ENCODE data around the gene MOB1A. TPM values are rescaled to one million over a fixed set of nuclear protein-coding genes. Genes with fewer than 3 reads are reported as not detected.

Gene MOB1A
- total and polyA plus RNA-seq, 2 experiments from 2014 or later, result 36.2 to 111 TPM

DNA sequence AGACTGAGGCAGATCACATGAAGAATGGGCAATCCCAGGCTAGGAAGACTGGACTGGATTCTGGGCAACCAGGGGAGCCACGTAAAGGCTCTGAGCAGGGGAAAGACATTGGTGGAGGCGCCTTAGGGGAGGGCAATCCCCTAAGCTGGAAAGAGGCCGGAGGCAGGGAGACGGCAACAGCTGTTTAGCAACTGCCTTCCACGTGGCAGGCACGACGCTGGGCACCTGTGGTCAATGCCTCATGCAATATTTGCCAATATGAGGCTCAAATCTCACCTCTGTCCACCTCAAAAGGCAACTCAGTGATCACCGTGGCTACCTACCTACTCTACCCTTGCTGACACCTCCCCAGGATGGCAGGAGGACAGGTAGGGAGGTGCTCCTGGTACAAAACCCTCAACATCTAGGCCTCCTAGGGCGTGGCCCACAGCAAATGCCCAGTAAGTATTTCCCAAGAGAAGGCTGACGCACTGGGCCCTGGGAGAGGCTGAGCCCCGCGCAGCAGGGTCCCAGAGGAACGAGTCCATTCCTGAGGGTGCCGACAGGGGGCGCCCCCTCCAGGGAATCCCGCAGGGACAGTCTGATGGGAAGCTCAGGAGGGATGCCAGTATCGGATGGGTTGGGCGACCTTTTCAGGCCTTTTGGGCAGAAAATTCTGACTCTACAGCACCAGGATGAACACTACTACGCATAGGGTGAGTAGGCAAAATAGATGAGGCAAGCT is 39.9 kb downstream of the MOB1A start:
- Histone ChIP-seq H3K4me3 (no peak overlapping the region), H3K27me3 (ENCODE audit: insufficient read depth) (no peaks in the 10 kb centered on the region), H3K9me2 (ENCODE audit: insufficient read depth) (no peaks in the 10 kb centered on the region), H4K20me1 (replicated peaks; ENCODE audit: insufficient read depth) (peaks cover 4% of the 10 kb centered on the region; the same call in 1 of the 2 replicates), H3K4me1 (ENCODE audit: insufficient read depth) (no peaks in the 10 kb centered on the region), H2AFZ (no peak overlapping the region), H3K27ac (ENCODE audit: low read depth) (no peak overlapping the region), H3K4me2 (no peak overlapping the region), H3K36me3 (ENCODE audit: insufficient read depth) (no peaks in the 10 kb centered on the region), H3K79me2 (replicated peaks; ENCODE audit: insufficient read depth) (no peaks in the 10 kb centered on the region), H3F3A (replicated peaks; ENCODE audit: low read depth) (no peaks in the 10 kb centered on the region)
- Mint-ChIP-seq H3K27ac (no peak overlapping the region), H3K36me3 (ENCODE audit: low read depth) (peaks cover 38% of the 10 kb centered on the region), H3K4me1 (peaks cover 2% of the 10 kb centered on the region; the same call in 1 of the 3 replicates), H3K9me3 (no peaks in the 10 kb centered on the region), H3K4me3 (no peak overlapping the region), H3K27me3 (ENCODE audit: insufficient read depth, low read depth, poor library complexity) (peaks cover 5% of the 10 kb centered on the region)
- TF ChIP-seq, protein P1, sequence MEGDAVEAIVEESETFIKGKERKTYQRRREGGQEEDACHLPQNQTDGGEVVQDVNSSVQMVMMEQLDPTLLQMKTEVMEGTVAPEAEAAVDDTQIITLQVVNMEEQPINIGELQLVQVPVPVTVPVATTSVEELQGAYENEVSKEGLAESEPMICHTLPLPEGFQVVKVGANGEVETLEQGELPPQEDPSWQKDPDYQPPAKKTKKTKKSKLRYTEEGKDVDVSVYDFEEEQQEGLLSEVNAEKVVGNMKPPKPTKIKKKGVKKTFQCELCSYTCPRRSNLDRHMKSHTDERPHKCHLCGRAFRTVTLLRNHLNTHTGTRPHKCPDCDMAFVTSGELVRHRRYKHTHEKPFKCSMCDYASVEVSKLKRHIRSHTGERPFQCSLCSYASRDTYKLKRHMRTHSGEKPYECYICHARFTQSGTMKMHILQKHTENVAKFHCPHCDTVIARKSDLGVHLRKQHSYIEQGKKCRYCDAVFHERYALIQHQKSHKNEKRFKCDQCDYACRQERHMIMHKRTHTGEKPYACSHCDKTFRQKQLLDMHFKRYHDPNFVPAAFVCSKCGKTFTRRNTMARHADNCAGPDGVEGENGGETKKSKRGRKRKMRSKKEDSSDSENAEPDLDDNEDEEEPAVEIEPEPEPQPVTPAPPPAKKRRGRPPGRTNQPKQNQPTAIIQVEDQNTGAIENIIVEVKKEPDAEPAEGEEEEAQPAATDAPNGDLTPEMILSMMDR (conservative IDR thresholded peaks at IDR 0.05; ENCODE audit: low read depth in 2 of 2), result peak; percentile 82 to 86
- TF ChIP-seq ZNF331 (CRISPR knock-in tag; IDR thresholded peaks at IDR 0.05; ENCODE audit: low read depth), result no peak
- ATAC-seq, result peak; percentile 91
- DNase-seq (ENCODE audit: low spot score), result peak; percentile 73

DNA sequence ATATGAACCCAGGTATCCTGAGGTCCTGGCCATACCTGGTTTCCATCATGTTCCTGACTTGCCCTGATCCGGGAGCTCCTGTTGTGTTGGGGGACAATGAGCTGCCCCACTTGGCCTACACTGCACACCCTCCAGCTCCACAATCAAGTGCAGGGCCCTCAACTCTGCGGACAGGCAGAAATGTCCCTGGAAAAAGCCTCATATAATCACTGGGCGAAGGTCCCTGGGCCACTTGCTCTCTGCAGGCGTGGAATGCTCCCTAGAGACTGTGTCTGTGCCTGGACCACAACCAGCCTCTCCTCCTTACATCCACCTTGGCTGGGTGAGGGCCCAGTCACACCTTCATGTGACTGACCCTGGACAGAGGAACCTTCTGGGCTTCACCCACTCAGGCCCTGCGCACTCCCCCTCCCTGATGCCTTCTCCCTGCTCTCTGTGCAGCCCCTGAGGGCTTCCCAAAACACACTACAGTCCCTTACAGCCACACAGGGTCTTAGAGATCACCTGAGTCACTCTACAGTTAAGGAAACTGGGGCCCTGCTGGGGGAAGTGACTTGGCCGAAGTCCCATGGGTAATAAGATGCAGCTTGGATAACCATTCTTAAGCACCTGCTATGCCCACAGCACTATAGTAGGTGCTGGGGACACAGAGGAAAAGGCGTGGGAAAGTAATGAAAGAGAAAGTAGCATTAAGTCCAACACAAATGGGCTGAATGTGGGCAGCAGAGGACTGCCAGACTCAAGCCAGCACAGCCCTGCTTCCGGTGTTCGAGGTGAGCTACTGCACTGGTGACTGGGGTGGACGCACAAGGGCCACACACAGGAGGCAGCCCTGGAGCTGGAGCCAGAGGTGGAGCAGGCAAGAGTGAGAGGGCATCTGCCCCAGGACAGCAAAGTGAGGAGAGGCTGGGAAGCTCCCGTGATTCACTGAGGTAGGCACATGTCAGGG is 40.8 kb downstream of the MOB1A start:
- H3F3A ChIP-seq (replicated peaks; ENCODE audit: low read depth), result no peaks in the 10 kb centered on the region
- no peak overlapping the region for H3K4me3 Mint-ChIP-seq
- no peaks in the 10 kb centered on the region for H3K4me1 ChIP-seq (ENCODE audit: insufficient read depth)
- H3K27ac ChIP-seq (ENCODE audit: low read depth), result no peak overlapping the region
- no peak overlapping the region for H3K27ac Mint-ChIP-seq
- peaks cover 5% of the 10 kb centered on the region for H3K27me3 Mint-ChIP-seq (ENCODE audit: insufficient read depth, low read depth, poor library complexity)
- no peaks in the 10 kb centered on the region for H3K27me3 ChIP-seq (ENCODE audit: insufficient read depth)
- H3K79me2 ChIP-seq (replicated peaks; ENCODE audit: insufficient read depth), result no peaks in the 10 kb centered on the region
- H3K9me3 Mint-ChIP-seq, result no peaks in the 10 kb centered on the region
- no peak overlapping the region for H3K4me2 ChIP-seq
- H4K20me1 ChIP-seq (replicated peaks; ENCODE audit: insufficient read depth), result peaks cover 4% of the 10 kb centered on the region; the same call in 1 of the 2 replicates
- no peak overlapping the region for H2AFZ ChIP-seq
- H3K9me2 ChIP-seq (ENCODE audit: insufficient read depth), result no peaks in the 10 kb centered on the region
- DNase-seq (ENCODE audit: low spot score) (no peak), ATAC-seq (no peak)
- H3K4me1 Mint-ChIP-seq, result peaks cover 2% of the 10 kb centered on the region; the same call in 1 of the 3 replicates
- no peak overlapping the region for H3K4me3 ChIP-seq
- no peaks in the 10 kb centered on the region for H3K36me3 ChIP-seq (ENCODE audit: insufficient read depth)
- peaks cover 45% of the 10 kb centered on the region for H3K36me3 Mint-ChIP-seq (ENCODE audit: low read depth)
- no peak for TF ChIP-seq EZH2 (IDR thresholded peaks at IDR 0.05; ENCODE audit: low read depth, unreplicated experiment)
- no peak for TF ChIP-seq ZNF462 (CRISPR knock-in tag; IDR thresholded peaks at IDR 0.05)
- no peak for TF ChIP-seq ETS1 (IDR thresholded peaks at IDR 0.05)
- TF ChIP-seq, protein P1 (conservative IDR thresholded peaks at IDR 0.05; ENCODE audit: low read depth in 2 of 2), result no peak
- no peak for TF ChIP-seq CREB1 (CRISPR knock-in tag; IDR thresholded peaks at IDR 0.05; ENCODE audit: low read depth)

Measured in GM23338 (cell line).